NCI-H460 (cell line): ENCODE measurements around the gene SSR2. TPM values are rescaled to one million over a fixed set of nuclear protein-coding genes. Genes with fewer than 3 reads are reported as not detected.
"Not testable (repeated sequence)": the region's sequence is repeated elsewhere in the genome, so short reads cannot be mapped to it uniquely, and the experiment has no call there.

ENCODE experiments used
- DNase-seq: peaks from one replicate; pipeline ENCODE4 v3.0.0-alpha.2; 2016; ENCODE audit warnings: low read depth; ENCODE audit errors: extremely low read depth
- total RNA-seq: library from RNA; depleted of rRNA; stranded (reverse); fragments of >200 nt; shearing (Covaris generic); gene quantifications from 2 replicates; pipeline ENCODE4 v1.2.3, GENCODE V29; 2014

SSR2 gene
- total RNA-seq, 1 experiment from 2014 or later = 487 TPM

GRCh38 chr1:156050376-156050775 is 29.6 kb upstream of the SSR2 start:
- no peak for DNase-seq

DNA sequence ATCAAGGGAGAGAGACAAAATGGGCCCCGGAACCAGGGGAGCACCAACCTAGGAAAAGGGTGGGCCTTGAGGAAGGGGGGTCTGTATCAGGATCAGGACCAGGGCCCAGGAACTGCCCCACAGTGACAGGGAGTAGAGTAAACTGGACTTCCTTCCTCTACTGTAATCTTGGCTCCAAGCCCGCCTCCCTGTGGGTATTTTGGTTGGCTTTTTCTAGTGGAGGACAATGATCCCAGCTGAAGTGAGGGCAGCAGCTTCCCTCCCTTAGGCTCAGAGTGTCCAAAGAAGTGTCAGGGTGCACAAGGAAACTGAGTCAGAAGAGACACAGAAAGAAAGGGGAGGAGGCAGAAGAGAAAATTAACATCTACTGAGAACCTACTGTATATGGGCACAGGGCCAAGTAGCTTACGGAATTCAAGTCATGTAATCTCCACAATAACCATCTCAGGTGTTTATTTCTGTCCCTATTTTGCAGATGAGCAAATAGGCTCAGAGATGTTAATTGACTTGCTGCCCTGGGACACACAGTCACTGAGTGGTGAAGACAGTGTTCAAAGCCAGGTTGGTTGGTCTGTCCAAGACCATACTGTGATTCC is 28.0 kb upstream of the SSR2 start:
- no peak for DNase-seq

DNA sequence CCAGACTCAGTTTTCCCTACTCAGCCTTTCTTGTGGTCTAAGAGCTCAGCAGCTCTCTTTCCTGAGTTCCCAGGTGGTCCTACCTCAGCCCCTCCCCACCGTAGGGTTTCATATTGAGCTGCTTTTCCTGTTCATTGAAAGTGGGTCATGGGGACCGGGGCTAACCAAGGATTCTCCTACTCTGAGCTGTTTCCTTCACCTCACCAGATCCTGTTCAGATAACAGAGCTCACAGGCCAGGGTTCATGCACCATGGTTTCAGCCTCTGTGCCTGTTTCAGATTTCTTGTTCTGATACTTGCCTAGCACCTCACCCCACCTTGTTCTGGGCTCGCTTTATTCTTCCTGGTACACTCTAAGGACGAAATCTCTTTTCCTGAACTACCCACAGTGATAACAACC is 24.3 kb upstream of the SSR2 start:
- no peak for DNase-seq

DNA sequence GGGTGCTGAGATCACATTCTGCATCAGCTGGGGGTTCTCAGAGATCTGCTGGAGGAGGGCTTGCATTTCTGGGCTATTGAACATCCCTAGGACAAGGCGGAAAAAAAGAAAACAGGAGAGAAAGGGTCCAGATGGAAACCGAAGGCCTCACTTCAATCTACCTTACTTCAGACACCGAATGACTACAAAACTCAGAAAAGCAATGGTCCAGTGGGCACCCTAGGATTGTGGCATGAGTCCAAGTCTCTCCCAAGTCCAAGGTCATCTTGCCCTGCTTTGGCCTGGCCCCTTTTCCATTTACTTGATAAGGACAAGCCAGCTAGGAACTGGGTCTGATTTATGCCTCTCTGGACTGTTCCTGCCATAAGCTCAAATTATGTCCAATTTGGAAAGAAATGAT is 22.1 kb upstream of the SSR2 start:
- no peak for DNase-seq

DNA sequence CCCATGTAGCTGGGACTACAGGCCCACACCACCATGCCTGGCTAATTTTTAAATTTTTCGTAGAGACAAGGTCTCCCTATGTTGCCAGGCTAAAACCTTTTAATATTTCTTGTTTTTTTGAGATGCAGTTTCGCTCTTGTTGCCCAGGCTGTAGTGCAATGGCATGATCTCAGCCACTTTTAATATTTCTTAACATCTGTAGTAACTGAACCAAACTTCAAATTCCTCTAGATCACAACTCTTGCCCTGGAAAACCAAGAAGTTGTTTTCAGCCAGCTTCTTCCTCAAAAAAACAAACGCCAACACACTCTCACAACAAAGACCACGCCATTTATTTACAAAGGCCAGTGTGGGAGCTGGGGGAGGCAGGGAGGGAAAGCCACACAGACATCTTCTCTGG is 14.2 kb upstream of the SSR2 start:
- DNase-seq = not testable (repeated sequence)

- DNase-seq = no peak
These were observed 12.3 kb upstream of the SSR2 start for GRCh38 chr1:156033011-156033410.

DNA sequence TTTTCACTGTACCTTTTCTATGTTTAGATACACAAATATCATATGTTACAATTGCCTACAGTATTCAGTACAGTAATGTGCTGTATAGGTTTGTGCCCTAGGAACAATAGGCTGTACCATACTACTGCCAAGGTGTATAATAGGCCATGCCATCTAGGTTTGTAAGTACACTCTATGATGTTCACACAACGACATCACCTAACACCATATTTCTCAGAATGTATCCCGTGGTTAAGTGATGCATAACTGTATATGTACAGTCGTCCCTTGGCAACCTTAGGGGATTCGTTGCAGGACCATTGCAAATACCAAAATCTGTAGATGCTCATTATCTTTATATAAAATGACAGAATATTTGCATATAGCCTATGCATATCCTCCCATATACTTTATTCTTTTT is 5.8 kb upstream of the SSR2 start:
- no peak for DNase-seq

GRCh38 chr1:156025876-156026275 is 5.1 kb upstream of the SSR2 start:
- peak; percentile 50 for DNase-seq

DNA sequence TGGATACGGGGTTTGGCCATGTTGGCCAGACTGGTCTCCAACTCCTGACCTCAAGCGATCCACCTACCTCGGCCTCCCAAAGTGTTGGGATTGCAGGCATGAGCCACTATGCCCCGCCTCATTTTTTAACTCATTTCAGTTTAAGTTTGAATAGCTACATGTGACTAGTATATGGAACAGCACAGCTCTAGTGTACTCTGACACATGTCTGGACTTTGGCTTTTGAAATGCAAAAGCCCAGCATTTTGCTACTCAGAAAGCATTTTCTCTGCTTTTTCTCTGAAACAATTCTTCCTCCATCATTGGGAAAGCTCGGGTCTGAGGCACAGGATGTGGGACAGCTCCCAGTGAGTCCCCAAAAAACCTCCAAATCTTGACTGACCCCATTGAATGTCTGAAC is 4.0 kb upstream of the SSR2 start:
- no peak for DNase-seq

GRCh38 chr1:156021954-156022353 is 1.2 kb upstream of the SSR2 start:
- no peak for DNase-seq

DNA sequence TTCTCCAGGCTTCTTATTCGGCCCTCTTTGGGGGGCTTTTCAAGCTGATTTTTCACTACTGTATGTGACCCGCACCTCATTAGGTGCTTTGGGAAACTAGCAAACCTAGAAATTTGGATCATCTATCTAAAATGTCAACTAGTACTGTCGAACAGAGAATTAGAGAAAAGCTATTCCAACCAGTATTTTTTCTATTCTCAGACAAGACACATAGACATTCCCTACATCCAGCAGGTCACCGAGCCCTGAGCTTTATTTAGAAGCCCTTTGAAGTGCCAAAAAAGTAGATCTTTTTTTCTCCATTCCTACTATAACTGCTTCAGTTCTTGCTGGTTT is 310 bp upstream of the SSR2 start:
- DNase-seq = no peak

GRCh38 chr1:156019946-156020292 is 832 bp downstream of the SSR2 start:
- DNase-seq = no peak

GRCh38 chr1:156014829-156015228 is 5.9 kb downstream of the SSR2 start:
- no peak for DNase-seq

- no peak for DNase-seq
These were observed 8.5 kb downstream of the SSR2 start for GRCh38 chr1:156012051-156012817.

DNA sequence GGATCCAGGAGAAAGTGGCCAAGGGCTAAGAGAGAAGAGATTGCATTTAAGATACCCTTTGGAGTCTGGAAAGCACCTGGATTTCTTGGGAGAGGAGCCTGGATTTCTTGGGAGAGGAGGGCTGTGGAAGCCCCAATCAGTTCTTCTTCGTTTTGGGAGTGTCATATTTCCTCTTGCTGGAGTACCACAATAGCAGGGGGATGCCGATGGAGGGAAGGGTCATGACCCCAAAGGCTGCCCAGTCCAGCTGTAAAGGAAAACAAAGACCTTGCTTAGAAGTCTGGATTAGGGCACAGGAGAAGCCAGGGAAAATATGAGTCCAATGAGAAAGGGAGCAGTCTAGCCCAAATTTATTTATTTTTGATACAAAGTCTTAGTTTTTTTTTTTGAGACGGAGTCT is 11.3 kb downstream of the SSR2 start:
- no peak for DNase-seq

- no peak for DNase-seq
These were observed 13.9 kb downstream of the SSR2 start for GRCh38 chr1:156006666-156007376.

GRCh38 chr1:156004843-156005584 is 15.7 kb downstream of the SSR2 start:
- no peak for DNase-seq

DNA sequence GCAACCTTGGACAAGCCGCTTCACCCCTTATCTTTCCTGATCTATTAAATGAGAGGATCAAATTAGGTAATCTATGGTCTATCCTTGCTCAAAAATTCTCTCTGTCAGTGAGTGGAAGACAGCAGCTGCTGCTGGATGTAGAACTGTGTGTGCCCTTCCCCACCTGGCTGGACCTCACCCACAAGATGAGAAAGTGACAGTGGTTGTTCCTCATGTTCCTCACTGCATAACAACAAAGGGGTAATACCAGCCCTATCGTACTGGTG is 16.9 kb downstream of the SSR2 start:
- DNase-seq = no peak

- no peak for DNase-seq
These were observed 18.4 kb downstream of the SSR2 start for GRCh38 chr1:156002188-156002911.

GRCh38 chr1:156001662-156002171 is 19.0 kb downstream of the SSR2 start:
- no peak for DNase-seq
